Left ventricle myocardium inferior (tissue), 1 donor: ENCODE results near the gene RAD23B. TPM values are rescaled to one million over a fixed set of nuclear protein-coding genes. Genes with fewer than 3 reads are reported as not detected.

ENCODE experiments used
- DNase-seq: peaks from one replicate; pipeline ENCODE4 v3.0.0-alpha.2; 2020
- H3K27ac ChIP-seq: fragments of 200-600 bp; replicated peaks from 2 replicates; pipeline ENCODE4 v1.8.0; 2021
- H3K27me3 ChIP-seq: fragments of 200-600 bp; 2 replicates; pipeline ENCODE4 v1.8.0; 2021; ENCODE audit warnings: low read depth
- H3K36me3 ChIP-seq: fragments of 200-600 bp; 2 replicates; pipeline ENCODE4 v1.8.0; 2021
- H3K4me1 ChIP-seq: fragments of 200-600 bp; 2 replicates; pipeline ENCODE4 v1.8.0; 2021
- H3K4me3 ChIP-seq: fragments of 200-600 bp; 2 replicates; pipeline ENCODE4 v1.8.0; 2021; ENCODE audit warnings: mild to moderate bottlenecking, moderate library complexity
- H3K9me3 ChIP-seq: fragments of 200-600 bp; replicated peaks from 2 replicates; pipeline ENCODE4 v1.8.0; 2021
- CTCF ChIP-seq: fragments of 200-600 bp; IDR thresholded peaks from 2 replicates; pipeline ENCODE4 v1.8.0; 2021; ENCODE audit warnings: antibody characterized with exemption, mild to moderate bottlenecking, borderline replicate concordance
- intact Hi-C: fragments of 100-400 bp; cut with micrococcal nuclease; formaldehyde crosslinking; loops from one replicate; pipeline ENCODE4 v1.11.0; 2022
- total RNA-seq: library from RNA; stranded (reverse); fragmentation: NEBNext Ultra II Directional; extraction: Animal tissue kit (Norgen Biotek cat#: 25700); gene quantifications from one replicate; pipeline ENCODE4 v1.2.1, GENCODE V29; 2021
- donor health status: DM: no; HTN: yes; CAD: no; lungs with severe emphysema.

The RAD23B gene
- total RNA-seq, 1 donor from 2014 or later, result 104 TPM

- Histone ChIP-seq H3K27me3 (no peaks in the 10 kb centered on the region), H3K36me3 (no peaks in the 10 kb centered on the region), H3K4me3 (no peak overlapping the region), H3K4me1 (no peaks in the 10 kb centered on the region), H3K27ac (no peak overlapping the region), H3K9me3 (no peaks in the 10 kb centered on the region)
- TF ChIP-seq CTCF, result no peak
- no peak for DNase-seq
- intact Hi-C loops, result no loop called here
Measured at GRCh38 chr9:107242073-107243030, 40.7 kb upstream of the RAD23B start.

DNA sequence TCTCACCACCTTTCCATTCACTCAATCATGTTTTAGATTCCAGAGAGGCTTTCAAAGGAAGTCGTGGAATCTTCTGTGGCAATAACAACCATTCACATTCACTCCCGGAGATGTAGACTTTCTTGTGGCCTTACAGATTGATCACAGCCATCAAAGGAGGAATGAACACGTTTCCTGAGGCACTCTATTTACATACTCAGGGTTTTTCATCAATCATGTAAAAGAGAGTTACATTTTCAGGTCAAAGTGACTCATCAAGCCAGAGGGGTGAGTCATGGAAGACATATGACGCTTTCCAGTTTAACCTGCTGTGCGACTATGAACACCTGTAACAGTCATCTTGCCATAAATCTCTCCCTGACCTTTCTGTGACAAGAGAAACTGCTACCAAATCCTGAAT is 39.3 kb upstream of the RAD23B start:
- Histone ChIP-seq H3K27ac (no peak overlapping the region), H3K4me1 (no peaks in the 10 kb centered on the region), H3K9me3 (no peaks in the 10 kb centered on the region), H3K27me3 (no peaks in the 10 kb centered on the region), H3K36me3 (no peaks in the 10 kb centered on the region), H3K4me3 (no peak overlapping the region)
- intact Hi-C loops, result no loop called here
- no peak for DNase-seq
- no peak for TF ChIP-seq CTCF

GRCh38 chr9:107246259-107247254 is 36.5 kb upstream of the RAD23B start:
- H3K9me3 ChIP-seq, result no peaks in the 10 kb centered on the region
- no peak for TF ChIP-seq CTCF
- no peak overlapping the region for H3K27ac ChIP-seq
- H3K4me1 ChIP-seq, result peaks cover 6% of the 10 kb centered on the region
- no peak for DNase-seq
- H3K4me3 ChIP-seq, result no peak overlapping the region
- no peaks in the 10 kb centered on the region for H3K36me3 ChIP-seq
- intact Hi-C loops, result no loop called here
- H3K27me3 ChIP-seq, result no peaks in the 10 kb centered on the region

- H3K4me1 ChIP-seq, result peaks cover 17% of the 10 kb centered on the region
- intact Hi-C loops, result no loop called here
Measured at GRCh38 chr9:107248714-107249113, 34.4 kb upstream of the RAD23B start.

More at GRCh38 chr9:107248714-107249113, 34.4 kb upstream of the RAD23B start:
- Histone ChIP-seq H3K27me3 (no peaks in the 10 kb centered on the region), H3K4me3 (no peak overlapping the region), H3K9me3 (no peaks in the 10 kb centered on the region), H3K27ac (no peak overlapping the region), H3K36me3 (no peaks in the 10 kb centered on the region)
- no peak for DNase-seq
- no peak for TF ChIP-seq CTCF
